22Rv1 (cell line): Measurements from ENCODE around the gene NSUN3.

Experiments used
- ZFX ChIP-seq: fragments of 450-650 bp; IDR thresholded peaks from 2 replicates; pipeline ENCODE4 v1.6.1; 2017; ENCODE audit warnings: antibody characterized with exemption, borderline replicate concordance
- TF ChIP-seq, protein P1 (sequence below): fragments of 450-650 bp; IDR thresholded peaks from 2 replicates; pipeline ENCODE4 v1.5.1; 2017; ENCODE audit warnings: mild to moderate bottlenecking

DNA sequence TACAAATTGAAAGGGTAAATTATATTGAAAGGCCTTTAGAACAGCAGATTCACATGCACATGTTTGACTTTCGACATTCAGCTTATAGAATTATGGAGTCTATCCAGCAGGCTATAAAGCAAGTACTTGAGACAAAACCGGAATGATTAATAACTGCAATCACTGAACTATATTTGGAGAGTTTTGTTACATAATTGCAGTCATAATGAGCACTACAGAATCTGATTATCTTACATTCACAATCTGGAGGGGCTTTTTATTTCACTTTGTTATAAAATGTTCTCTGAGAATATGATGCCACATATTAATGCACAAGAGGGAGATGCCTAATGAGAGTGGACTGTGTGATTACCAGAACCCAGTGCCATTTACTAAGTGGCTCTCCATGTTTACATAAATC lies 64.3 kb downstream of the NSUN3 start:
- TF ChIP-seq, protein P1, sequence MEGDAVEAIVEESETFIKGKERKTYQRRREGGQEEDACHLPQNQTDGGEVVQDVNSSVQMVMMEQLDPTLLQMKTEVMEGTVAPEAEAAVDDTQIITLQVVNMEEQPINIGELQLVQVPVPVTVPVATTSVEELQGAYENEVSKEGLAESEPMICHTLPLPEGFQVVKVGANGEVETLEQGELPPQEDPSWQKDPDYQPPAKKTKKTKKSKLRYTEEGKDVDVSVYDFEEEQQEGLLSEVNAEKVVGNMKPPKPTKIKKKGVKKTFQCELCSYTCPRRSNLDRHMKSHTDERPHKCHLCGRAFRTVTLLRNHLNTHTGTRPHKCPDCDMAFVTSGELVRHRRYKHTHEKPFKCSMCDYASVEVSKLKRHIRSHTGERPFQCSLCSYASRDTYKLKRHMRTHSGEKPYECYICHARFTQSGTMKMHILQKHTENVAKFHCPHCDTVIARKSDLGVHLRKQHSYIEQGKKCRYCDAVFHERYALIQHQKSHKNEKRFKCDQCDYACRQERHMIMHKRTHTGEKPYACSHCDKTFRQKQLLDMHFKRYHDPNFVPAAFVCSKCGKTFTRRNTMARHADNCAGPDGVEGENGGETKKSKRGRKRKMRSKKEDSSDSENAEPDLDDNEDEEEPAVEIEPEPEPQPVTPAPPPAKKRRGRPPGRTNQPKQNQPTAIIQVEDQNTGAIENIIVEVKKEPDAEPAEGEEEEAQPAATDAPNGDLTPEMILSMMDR: no peak
- no peak for TF ChIP-seq ZFX
